Left ventricle myocardium inferior (tissue), 1 donor: ENCODE measurements around the gene CCL21. TPM values are rescaled to one million over a fixed set of nuclear protein-coding genes. Genes with fewer than 3 reads are reported as not detected.

Experiments used
- DNase-seq: peaks from one replicate; pipeline ENCODE4 v3.0.0-alpha.2; 2020
- H3K27ac ChIP-seq: fragments of 200-600 bp; replicated peaks from 2 replicates; pipeline ENCODE4 v1.8.0; 2021
- H3K27me3 ChIP-seq: fragments of 200-600 bp; 2 replicates; pipeline ENCODE4 v1.8.0; 2021; ENCODE audit warnings: low read depth
- H3K36me3 ChIP-seq: fragments of 200-600 bp; 2 replicates; pipeline ENCODE4 v1.8.0; 2021
- H3K4me1 ChIP-seq: fragments of 200-600 bp; 2 replicates; pipeline ENCODE4 v1.8.0; 2021
- H3K4me3 ChIP-seq: fragments of 200-600 bp; 2 replicates; pipeline ENCODE4 v1.8.0; 2021; ENCODE audit warnings: mild to moderate bottlenecking, moderate library complexity
- H3K9me3 ChIP-seq: fragments of 200-600 bp; replicated peaks from 2 replicates; pipeline ENCODE4 v1.8.0; 2021
- intact Hi-C: fragments of 100-400 bp; cut with micrococcal nuclease; formaldehyde crosslinking; loops from one replicate; pipeline ENCODE4 v1.11.0; 2022
- total RNA-seq: library from RNA; stranded (reverse); fragmentation: NEBNext Ultra II Directional; extraction: Animal tissue kit (Norgen Biotek cat#: 25700); gene quantifications from one replicate; pipeline ENCODE4 v1.2.1, GENCODE V29; 2021
- TF ChIP-seq, protein P1 (sequence below): fragments of 200-600 bp; IDR thresholded peaks from 2 replicates; pipeline ENCODE4 v1.8.0; 2021; ENCODE audit warnings: antibody characterized with exemption, mild to moderate bottlenecking, borderline replicate concordance
- donor health status: DM: no; HTN: yes; CAD: no; lungs with severe emphysema.

CCL21 gene
- total RNA-seq, 1 donor from 2014 or later: 6.2 TPM

DNA sequence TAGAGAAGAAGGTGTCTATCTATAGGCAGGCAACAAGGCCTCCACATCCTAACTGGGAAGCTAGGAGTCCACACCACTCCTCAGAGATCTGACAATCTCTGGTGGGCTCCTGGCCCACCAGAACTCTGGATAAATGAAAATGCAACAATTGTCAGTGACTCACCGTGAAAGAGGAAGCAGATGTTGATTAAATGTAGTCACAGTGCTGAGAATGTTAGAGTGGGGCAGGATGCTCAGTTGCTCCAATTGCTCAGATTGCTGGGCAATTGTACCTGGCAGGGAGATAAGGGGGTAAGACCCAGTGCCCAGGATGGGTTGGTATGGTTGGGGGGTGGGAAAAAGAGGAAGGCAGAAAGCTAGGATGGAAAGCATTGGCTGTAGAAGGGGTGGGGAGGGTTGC is 23.2 kb downstream of the CCL21 start:
- H3K4me1 ChIP-seq: no peaks in the 10 kb centered on the region
- DNase-seq: no peak
- H3K9me3 ChIP-seq: no peaks in the 10 kb centered on the region
- H3K4me3 ChIP-seq: no peak overlapping the region
- intact Hi-C loops: no loop called here
- TF ChIP-seq, protein P1, sequence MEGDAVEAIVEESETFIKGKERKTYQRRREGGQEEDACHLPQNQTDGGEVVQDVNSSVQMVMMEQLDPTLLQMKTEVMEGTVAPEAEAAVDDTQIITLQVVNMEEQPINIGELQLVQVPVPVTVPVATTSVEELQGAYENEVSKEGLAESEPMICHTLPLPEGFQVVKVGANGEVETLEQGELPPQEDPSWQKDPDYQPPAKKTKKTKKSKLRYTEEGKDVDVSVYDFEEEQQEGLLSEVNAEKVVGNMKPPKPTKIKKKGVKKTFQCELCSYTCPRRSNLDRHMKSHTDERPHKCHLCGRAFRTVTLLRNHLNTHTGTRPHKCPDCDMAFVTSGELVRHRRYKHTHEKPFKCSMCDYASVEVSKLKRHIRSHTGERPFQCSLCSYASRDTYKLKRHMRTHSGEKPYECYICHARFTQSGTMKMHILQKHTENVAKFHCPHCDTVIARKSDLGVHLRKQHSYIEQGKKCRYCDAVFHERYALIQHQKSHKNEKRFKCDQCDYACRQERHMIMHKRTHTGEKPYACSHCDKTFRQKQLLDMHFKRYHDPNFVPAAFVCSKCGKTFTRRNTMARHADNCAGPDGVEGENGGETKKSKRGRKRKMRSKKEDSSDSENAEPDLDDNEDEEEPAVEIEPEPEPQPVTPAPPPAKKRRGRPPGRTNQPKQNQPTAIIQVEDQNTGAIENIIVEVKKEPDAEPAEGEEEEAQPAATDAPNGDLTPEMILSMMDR: no peak
- H3K27me3 ChIP-seq: no peaks in the 10 kb centered on the region
- H3K27ac ChIP-seq: no peak overlapping the region
- H3K36me3 ChIP-seq: no peaks in the 10 kb centered on the region

DNA sequence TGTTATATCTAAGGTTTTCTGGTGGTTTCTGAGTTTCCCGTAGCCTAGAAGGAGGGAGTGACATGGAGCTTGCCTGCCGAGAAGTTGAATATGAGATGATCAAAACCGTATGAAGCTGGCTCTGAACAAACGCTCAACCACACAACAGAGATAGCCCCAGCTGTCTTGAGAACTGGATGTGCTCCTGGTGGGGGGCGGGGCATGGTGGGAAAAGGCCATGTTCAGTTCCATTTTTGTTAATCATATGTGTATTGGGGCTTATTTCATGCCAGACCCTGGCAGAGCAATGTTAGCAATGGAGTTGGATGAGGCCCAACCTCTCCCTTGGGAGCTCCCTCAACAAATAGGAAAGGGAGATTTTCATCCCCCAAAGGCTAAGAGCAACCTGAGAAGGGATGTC is 23.7 kb downstream of the CCL21 start:
- peaks cover 4% of the 10 kb centered on the region for H3K36me3 ChIP-seq
- no peaks in the 10 kb centered on the region for H3K9me3 ChIP-seq
- intact Hi-C loops: no loop called here
- TF ChIP-seq, protein P1: no peak
- H3K4me3 ChIP-seq: no peak overlapping the region
- H3K27ac ChIP-seq: no peak overlapping the region
- peak; percentile 42 for DNase-seq
- no peaks in the 10 kb centered on the region for H3K27me3 ChIP-seq
- H3K4me1 ChIP-seq: no peaks in the 10 kb centered on the region

DNA sequence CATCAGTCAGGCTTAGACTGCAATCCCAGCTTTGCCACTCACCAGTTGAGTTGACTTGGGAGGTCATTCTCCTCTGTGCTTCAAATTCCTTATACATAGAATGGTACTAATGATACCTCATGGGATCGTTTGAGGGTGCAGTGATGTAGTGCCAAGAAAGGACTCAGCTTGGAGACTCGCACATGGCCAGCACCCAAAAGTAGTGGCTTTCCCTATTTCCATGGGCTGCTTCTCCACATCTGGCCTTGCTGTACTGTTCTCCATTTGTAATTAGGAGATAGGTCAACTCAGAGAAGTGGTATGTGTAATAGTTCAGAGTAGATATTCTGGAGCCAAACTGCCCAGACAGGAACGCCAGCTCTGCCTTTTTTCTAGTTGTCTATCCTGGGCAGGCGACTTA is 24.3 kb downstream of the CCL21 start:
- Histone ChIP-seq H3K9me3 (no peaks in the 10 kb centered on the region), H3K27ac (no peak overlapping the region), H3K36me3 (peaks cover 9% of the 10 kb centered on the region), H3K27me3 (no peaks in the 10 kb centered on the region), H3K4me3 (no peak overlapping the region), H3K4me1 (no peaks in the 10 kb centered on the region)
- DNase-seq: no peak
- intact Hi-C loops: no loop called here
- TF ChIP-seq, protein P1: no peak

DNA sequence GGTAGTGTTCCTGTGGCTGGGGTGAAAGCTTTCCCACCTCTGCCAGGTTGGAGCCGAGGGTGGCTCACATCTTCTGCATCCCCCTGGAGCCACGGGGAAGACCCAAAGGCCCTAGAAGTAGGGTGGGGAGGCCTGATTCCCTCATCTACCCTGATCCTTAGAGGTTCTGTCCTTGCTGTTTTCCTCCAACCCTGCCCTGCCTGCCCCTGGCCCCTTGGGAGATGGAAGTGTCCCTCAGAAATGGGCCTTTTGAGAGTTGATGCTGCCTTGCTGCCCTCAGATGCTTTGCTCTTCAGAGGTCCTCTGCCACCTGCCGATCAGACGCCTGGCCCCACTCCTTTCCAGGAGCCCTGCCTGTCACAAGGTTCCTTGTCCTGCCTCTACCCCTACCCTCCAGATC is 25.1 kb downstream of the CCL21 start:
- TF ChIP-seq, protein P1: no peak
- Histone ChIP-seq H3K9me3 (no peaks in the 10 kb centered on the region), H3K4me1 (no peaks in the 10 kb centered on the region), H3K36me3 (peaks cover 9% of the 10 kb centered on the region), H3K27me3 (no peaks in the 10 kb centered on the region), H3K4me3 (no peak overlapping the region), H3K27ac (no peak overlapping the region)
- no peak for DNase-seq
- intact Hi-C loops: no loop called here

DNA sequence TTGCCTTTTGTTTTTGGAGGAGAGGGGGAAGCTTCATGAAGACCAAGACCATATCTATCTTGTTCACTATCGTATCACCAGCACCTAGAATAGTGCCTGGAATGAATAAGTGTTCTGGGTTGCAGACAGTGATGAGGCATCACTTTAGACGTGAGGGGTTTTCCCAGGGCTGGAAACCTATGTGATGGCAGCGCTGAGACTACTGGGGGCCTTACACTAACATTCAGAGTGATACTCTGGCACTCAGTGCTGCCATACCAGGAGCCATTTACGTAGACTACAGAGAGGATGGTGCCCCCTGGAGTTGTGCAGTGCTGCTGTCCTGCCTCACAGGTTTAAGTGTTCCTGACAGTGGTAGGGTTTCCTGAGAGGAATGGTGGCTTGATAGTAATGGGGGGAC is 25.8 kb downstream of the CCL21 start:
- Histone ChIP-seq H3K4me1 (no peaks in the 10 kb centered on the region), H3K9me3 (no peaks in the 10 kb centered on the region), H3K36me3 (peaks cover 9% of the 10 kb centered on the region), H3K27me3 (no peaks in the 10 kb centered on the region), H3K27ac (no peak overlapping the region), H3K4me3 (no peak overlapping the region)
- DNase-seq: no peak
- intact Hi-C loops: no loop called here
- TF ChIP-seq, protein P1: no peak

DNA sequence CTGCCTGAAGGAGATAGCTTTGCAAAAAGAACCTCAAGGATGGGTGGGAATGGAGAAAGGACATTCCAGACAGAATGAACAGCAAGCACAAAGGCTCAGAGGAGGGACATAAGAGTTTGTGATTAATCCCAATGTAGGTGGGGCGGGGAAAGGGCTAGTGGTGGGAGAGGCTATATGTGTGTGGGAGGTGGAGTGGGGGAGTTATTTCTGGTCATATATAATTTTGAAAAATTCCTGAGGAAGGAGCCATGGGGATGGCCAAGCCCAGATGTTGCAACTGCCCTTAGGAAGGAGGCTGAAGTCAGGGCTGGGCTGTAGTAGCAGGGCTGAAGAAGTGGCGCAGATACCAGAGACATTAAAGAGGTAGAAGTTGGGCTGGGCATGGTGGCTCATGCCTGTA is 34.1 kb downstream of the CCL21 start:
- TF ChIP-seq, protein P1: no peak
- no peak overlapping the region for H3K27ac ChIP-seq
- DNase-seq: no peak
- no peak overlapping the region for H3K4me3 ChIP-seq
- H3K36me3 ChIP-seq: peaks cover 2% of the 10 kb centered on the region
- intact Hi-C loops: no loop called here
- no peaks in the 10 kb centered on the region for H3K4me1 ChIP-seq
- H3K27me3 ChIP-seq: no peaks in the 10 kb centered on the region
- no peaks in the 10 kb centered on the region for H3K9me3 ChIP-seq
